ENCODE results near the gene HMOX1. TPM values are rescaled to one million over a fixed set of nuclear protein-coding genes. Genes with fewer than 3 reads are reported as not detected.

HMOX1 gene
- total RNA-seq, 1 donor from 2014 or later: 26.8 TPM

- no peak overlapping the region for H3K27ac ChIP-seq
- no peaks in the 10 kb centered on the region for H3K27me3 ChIP-seq
- no peak overlapping the region for H3K4me3 ChIP-seq
- peaks cover 4% of the 10 kb centered on the region for H3K4me1 ChIP-seq
- intact Hi-C loops (cut with DNase I): no loop called here
- no peaks in the 10 kb centered on the region for H3K9me3 ChIP-seq
- DNase-seq (ENCODE audit: extremely low spot score in 2 of 2): no peak
- TF ChIP-seq CTCF (IDR thresholded peaks at IDR 0.05): no peak
- no peak for TF ChIP-seq POLR2AphosphoS5 (IDR thresholded peaks at IDR 0.05; ENCODE audit: insufficient read depth in 1 of 2, low read depth in 1 of 2)
- TF ChIP-seq POLR2A (IDR thresholded peaks at IDR 0.05): no peak
- H3K36me3 ChIP-seq: peaks cover 0 to 70% of the 10 kb centered on the region in 2 donors
Observed at GRCh38 chr22:35406443-35406842, 25.5 kb downstream of the HMOX1 start.

GRCh38 chr22:35407362-35407761 is 26.5 kb downstream of the HMOX1 start:
- H3K9me3 ChIP-seq: no peaks in the 10 kb centered on the region
- intact Hi-C loops (cut with DNase I): no loop called here
- no peak overlapping the region for H3K4me3 ChIP-seq
- no peak overlapping the region for H3K27ac ChIP-seq
- no peak for DNase-seq (ENCODE audit: extremely low spot score in 2 of 2)
- TF ChIP-seq POLR2A (IDR thresholded peaks at IDR 0.05) (no peak), POLR2AphosphoS5 (IDR thresholded peaks at IDR 0.05; ENCODE audit: insufficient read depth in 1 of 2, low read depth in 1 of 2) (no peak), CTCF (IDR thresholded peaks at IDR 0.05) (no peak)
- H3K4me1 ChIP-seq: no peaks in the 10 kb centered on the region
- H3K27me3 ChIP-seq: no peaks in the 10 kb centered on the region
- peaks cover 0 to 77% of the 10 kb centered on the region in 2 donors for H3K36me3 ChIP-seq

GRCh38 chr22:35409783-35410662 is 29.1 kb downstream of the HMOX1 start:
- no peak for TF ChIP-seq POLR2A (IDR thresholded peaks at IDR 0.05)
- no peak for TF ChIP-seq CTCF (IDR thresholded peaks at IDR 0.05)
- no peak for TF ChIP-seq POLR2AphosphoS5 (IDR thresholded peaks at IDR 0.05; ENCODE audit: insufficient read depth in 1 of 2, low read depth in 1 of 2)
- no peaks in the 10 kb centered on the region for H3K27me3 ChIP-seq
- DNase-seq (ENCODE audit: extremely low spot score in 2 of 2): no peak
- H3K9me3 ChIP-seq: no peaks in the 10 kb centered on the region
- H3K4me3 ChIP-seq: no peak overlapping the region
- intact Hi-C loops (cut with DNase I): no loop called here
- no peak overlapping the region for H3K27ac ChIP-seq
- peaks cover 0 to 80% of the 10 kb centered on the region in 2 donors for H3K36me3 ChIP-seq
- no peaks in the 10 kb centered on the region for H3K4me1 ChIP-seq

- DNase-seq (ENCODE audit: extremely low spot score in 2 of 2): no peak
- intact Hi-C loops (cut with DNase I): no loop called here
- H3K4me3 ChIP-seq: no peak overlapping the region
- no peaks in the 10 kb centered on the region for H3K4me1 ChIP-seq
- H3K36me3 ChIP-seq: peaks cover 0 to 84% of the 10 kb centered on the region in 2 donors
- TF ChIP-seq POLR2AphosphoS5 (IDR thresholded peaks at IDR 0.05; ENCODE audit: insufficient read depth in 1 of 2, low read depth in 1 of 2) (no peak), CTCF (IDR thresholded peaks at IDR 0.05) (no peak), POLR2A (IDR thresholded peaks at IDR 0.05) (no peak)
- no peak overlapping the region for H3K27ac ChIP-seq
- no peaks in the 10 kb centered on the region for H3K27me3 ChIP-seq
- no peaks in the 10 kb centered on the region for H3K9me3 ChIP-seq
Observed at GRCh38 chr22:35410663-35411034, 29.8 kb downstream of the HMOX1 start.

DNA sequence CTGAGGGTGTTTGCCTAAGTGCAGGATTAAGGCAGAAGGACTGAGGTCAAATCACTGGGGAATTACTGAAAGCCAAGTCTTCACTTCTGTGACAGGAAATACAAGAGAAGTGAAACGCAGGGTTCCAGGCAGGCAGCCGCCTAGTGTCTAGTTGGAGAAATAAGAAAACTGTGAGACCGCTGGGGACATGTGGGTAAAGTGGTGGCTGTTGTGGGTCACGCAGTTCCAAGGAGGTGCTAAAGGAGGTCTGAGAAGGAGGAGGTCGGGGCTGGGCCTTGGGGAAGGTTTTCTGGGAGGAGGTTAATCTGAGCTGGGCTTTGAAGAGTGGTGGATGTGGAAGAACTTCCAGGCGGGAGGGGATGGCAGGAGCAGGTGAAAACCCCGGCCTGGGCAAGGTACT is 30.2 kb downstream of the HMOX1 start:
- H3K27ac ChIP-seq: no peak overlapping the region
- no peaks in the 10 kb centered on the region for H3K4me1 ChIP-seq
- peaks cover 0 to 86% of the 10 kb centered on the region in 2 donors for H3K36me3 ChIP-seq
- DNase-seq (ENCODE audit: extremely low spot score in 2 of 2): no peak
- intact Hi-C loops (cut with DNase I): no loop called here
- H3K27me3 ChIP-seq: no peaks in the 10 kb centered on the region
- H3K9me3 ChIP-seq: no peaks in the 10 kb centered on the region
- H3K4me3 ChIP-seq: no peak overlapping the region
- TF ChIP-seq POLR2AphosphoS5 (IDR thresholded peaks at IDR 0.05; ENCODE audit: insufficient read depth in 1 of 2, low read depth in 1 of 2) (no peak), CTCF (IDR thresholded peaks at IDR 0.05) (no peak), POLR2A (IDR thresholded peaks at IDR 0.05) (no peak)

Measured in vagina (tissue), 2 donors.